GM20431 (cell line): ENCODE results near the gene CPLANE1.
"Not testable (repeated sequence)": the region's sequence is repeated elsewhere in the genome, so short reads cannot be mapped to it uniquely, and the experiment has no call there.

ENCODE experiments used
- in situ Hi-C: fragments of 300-500 bp; cut with MseI, MboI; formaldehyde crosslinking; loops from one replicate; pipeline ENCODE4 v1.15.0; 2020; ENCODE audit warnings: low sequenced_read_pairs; ENCODE audit not compliant: unreplicated experiment

CPLANE1 gene

DNA sequence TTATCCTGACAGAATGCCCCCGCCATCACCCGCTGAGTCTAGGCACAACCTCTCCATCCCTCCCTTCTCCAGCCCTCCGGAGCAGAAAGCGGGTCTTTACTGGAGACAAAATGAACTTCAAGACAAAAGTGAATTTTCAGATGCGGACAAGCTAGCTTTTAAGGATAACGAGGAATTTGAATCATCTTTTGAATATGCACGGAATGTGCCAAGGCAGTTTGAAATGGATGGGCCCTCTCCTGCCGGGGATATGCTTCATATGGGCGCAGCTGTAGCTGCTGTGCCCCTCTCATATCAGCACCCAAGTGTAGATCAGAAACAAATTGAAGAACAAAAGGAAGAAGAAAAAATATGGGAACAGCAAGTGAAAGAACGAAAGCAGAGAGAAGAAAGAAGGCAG is 37.5 kb downstream of the CPLANE1 start:
- in situ Hi-C loops = no loop called here

DNA sequence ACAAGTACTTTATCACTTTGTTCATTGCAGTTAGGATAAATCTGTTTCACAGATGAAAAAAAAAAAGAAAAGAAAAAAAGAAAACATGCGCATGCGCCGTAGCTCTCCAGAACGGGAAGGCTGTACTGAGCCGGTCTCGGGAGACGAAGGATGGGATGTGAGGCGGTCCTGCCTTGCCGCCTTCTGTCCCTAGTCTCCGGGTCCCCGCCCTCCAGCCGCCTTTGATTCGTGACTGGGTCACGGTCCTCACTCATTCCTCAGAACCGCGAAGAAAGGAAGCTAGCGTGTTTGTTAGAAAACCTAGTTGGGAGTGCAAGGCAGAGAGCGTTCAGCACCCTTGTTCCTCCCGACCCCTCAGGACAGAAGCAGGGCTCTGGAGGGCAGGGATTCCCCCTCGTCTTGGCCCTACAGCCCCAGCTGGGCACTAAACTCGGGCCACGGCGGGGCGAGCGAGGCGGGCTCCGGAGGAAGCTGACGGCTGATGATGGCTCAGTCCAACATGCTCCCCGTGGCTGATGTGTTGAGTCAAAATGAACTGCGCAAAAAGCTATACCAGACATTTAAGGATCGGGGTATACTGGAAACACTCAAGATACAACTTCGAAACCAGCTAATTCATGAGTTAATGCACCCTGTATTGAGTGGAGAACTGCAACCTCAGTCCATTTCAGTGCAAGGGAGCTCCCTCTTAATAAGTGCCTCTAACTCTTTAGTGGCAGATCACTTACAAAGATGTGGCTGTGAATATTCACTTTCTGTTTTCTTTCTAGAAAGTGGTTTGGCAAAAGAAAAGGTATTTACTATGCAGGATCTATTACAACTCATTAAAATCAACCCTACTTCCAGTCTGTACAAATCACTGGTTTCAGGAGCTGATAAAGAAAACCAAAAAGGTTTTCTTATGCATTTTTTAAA is 40.0 kb downstream of the CPLANE1 start:
- in situ Hi-C loops = no loop called here

DNA sequence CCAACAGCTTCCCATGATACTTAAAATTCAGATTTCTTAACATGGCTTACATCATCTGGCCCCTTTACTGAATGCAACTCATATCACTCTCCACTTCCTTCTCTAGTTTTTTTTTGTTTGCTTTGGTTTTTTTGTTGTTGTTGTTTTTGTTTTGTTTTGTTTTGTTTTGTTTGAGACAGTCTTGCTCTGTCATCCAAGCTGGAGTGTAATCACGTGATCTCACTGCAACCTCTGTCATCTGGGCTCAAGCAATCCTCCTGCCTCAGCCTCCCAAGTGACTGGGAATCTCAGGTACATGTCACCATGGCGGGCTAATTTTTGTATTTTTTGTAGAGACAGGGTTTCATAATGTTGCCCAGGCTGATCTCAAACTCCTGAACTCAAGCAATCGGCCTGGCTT is 41.4 kb downstream of the CPLANE1 start:
- in situ Hi-C loops = no loop called here

DNA sequence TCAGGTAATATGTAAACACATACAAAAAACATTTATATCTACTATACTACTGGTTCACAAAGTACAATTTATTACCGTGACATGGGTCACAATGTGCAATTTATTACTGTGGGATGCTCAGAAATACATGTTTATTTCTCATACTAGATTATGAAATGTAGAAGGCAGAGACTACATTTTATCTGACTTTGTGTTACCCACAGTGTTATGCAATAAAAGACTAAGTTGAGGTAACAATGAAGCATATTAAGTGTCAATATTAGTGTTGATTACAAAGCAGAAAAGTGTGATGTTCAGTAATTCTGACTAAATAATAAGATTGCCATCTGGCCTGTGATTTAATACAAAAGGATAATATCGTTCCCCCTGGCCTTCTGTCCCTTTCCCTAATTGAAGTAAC is 42.4 kb downstream of the CPLANE1 start:
- in situ Hi-C loops = no loop called here

DNA sequence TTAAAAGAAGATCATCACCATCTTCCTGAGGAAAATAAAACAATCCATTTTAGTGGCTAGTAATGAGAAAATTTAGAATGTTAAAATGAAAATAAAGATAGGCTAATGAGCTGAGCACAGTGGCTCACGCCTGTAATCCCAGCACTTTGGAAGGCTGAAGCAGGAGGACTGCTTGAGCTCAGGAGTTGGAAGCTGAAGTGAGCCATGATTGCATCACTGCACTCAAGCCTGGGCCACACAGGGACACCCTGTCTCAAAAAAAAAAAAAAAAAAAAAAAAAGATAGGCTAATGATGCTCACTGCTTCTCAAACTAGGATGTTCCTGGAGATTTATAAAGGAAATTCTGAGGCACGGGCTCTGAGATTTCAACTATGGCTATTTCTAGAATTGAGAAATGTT is 50.3 kb downstream of the CPLANE1 start:
- in situ Hi-C loops = no loop called here

DNA sequence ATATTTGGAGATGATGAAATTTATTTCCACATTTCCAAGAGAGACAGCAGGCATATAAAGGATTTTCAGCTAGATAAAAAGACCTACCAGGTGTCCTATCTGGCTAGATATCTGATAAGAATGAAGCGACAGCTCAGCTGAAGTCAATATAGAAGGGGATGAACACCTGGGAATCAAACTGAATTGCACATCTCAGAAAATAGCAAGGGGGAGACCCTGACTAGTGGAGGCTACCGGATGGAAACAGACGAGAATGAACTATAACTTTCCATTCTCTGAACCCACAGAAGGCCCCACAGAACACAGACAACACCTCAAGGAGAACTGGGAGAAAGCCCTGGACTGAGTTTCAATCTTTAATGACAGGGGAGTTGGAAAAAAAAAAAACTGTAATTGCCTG is 51.1 kb downstream of the CPLANE1 start:
- in situ Hi-C loops = no loop called here

DNA sequence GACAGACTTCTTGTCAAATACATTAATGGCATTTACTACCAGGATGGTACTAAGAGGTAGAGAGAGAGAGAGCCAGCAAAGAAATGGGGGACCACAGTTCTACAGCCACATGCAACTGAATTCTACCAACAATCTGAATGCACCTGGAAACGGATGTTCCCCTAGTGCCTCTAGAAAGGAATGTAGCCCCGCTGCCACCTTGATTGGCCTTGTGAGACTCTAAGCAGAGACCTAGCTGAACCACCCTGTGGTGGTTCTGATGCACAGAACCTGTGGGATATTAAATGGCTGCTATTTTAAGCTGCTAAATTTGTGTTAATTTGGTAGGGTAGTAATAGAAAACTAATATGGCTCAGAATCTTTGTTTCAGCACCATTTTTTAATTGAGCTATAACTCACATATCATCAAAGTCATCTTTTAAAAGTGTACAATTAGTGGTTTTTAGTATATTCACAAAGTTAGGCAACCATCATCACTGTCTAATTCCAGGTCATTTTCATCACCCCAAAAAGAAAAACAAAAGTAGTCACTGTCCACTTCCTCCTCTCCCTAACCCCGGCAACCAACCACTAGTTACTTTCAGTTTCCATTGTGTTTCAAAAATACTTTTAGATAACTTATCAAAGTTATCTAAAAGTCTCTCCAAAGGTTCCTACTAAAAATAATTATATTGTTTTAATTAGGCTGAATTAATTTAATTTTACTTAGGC is 51.7 kb downstream of the CPLANE1 start:
- in situ Hi-C loops = no loop called here

DNA sequence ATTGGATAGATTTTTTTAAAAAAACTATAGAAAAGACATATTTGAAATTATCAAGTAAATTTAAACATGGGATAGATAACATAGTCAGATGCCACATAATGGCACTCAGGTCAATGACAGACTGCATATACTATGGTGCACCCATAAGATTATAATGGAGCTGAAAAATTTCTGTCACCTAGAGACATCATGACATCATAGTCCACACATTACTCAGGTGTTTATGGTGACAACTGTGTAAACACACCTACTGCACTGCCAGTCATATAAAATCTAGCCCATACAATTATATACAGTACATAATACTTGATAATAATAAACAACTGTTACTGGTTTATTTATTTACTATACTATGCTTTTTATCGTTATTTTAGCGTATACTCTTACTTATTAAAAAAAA is 58.6 kb downstream of the CPLANE1 start:
- in situ Hi-C loops = no loop called here

DNA sequence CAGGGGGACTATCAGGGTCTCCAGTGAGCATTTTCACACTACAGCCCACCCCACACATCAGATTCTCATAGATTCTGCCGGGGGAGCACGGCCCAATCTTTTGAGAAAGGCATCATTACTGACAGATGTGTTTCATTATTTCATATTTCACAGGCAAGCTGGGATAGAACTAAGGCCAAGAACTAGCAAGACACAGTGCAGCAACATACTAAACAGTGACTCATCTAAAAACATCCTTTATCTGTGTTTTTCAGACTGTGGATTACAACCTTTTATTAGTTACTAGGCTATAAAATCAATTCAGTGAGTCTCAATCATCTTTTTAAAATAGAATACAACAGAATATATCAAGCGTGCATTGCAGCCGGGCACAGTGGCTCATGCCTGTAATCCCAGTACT is 59.8 kb downstream of the CPLANE1 start:
- in situ Hi-C loops = no loop called here

DNA sequence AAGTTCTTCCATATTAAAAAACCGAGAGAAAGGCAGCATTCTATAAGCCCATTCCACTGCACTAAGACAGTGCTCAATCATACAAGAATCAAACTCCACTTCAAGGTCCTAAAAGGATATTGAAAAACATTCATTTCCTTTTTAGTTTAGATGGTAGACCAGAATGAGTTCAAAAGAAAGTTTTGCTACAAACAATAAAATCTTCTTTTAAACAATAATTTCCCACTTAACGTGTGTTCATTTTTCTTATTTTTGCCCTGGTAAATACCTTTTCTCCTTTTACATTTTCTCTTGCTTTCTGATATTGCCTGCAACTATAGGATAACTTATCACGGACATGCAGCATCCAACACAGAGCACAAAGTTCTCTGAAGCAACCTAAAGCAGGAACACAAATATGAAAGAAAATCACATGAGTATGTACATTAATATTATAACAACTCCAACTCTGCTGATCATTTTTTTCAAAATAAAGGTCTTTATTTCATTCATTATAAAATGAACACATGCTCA is 61.7 kb downstream of the CPLANE1 start:
- in situ Hi-C loops = no loop called here

DNA sequence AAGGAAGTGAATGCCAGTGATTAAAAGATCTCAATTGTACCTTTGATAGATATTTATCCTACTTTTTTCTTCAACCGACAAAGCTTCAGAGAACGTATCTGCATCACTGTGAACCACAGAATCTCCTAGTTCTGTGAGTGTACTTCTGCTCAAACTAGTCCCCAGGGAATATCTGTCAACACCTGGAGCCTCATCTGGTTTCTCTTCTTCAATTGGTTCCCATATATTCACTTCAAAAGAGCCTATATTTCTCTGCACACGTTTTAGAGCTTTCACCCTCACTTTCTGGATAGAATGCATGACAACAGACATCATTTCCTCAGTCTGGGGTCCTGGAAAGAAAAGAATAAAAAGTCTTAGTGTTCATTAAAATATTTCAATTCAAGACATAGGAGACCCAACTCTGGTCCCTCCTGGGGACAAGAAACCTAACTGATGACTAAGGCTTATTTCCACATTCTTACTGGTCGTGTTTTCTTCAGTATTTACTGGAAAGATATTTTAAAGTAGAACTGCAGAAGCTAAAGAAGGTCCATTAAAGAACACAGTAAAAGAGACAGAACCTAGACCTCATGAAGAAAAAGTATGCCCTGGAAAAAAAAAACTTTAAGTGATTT is 64.3 kb downstream of the CPLANE1 start:
- in situ Hi-C loops = no loop called here

DNA sequence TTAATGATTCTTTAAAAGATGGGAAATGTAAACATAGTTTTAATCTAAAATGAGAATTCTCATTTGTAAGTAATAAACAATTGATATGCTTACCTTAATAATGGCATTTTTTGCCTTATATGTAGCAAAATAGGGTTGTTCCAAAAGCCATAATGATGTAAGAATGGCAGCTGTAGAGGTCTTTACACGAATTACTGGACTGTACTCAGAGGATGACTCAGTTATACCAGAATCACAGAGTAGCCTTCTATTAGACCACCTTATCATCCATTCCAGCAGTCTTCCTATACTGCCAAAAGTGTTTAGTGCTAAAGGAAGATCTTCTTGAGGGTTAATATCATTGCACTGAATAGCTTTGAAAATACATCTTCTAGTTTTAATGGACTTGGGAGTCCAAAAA is 66.5 kb downstream of the CPLANE1 start:
- in situ Hi-C loops = no loop called here

DNA sequence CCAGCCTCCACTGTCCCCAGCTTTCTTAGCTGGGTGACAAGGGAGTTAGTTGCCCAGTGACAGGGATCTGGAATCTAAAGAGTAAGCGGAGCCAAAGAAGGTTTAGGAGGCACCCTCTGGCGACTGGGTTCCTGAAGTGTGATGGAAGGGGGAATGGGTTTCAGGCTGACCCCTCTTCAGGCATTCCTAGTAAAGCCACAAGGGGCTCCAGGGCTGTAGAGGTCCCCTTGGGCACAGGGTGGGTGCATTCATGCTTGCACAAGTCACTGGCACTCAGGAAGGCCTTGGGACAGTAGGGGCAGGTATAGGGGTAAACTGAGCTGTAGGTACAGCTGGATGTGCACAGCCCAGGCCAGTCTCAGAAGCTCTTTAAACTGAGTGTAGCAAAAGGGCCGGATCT is 74.2 kb downstream of the CPLANE1 start:
- in situ Hi-C loops = no loop called here

DNA sequence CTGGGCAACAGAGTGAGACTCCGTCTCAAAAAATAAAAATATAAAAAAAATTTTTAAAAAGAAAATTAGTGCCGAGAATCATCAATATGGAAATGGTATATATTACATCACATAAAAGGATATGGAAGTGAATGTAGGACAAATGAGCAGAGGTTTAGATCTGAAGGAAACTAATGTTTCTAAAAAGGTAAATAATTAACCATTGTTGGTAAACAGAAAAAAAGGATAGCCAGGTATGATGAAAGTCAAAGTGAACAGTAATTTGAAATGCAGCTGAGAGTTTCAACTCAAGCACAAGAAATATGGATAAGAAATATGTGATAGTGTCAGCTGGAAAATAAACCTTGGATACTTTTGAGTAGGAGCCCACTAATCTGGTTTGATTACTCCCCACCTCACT is 76.2 kb downstream of the CPLANE1 start:
- in situ Hi-C loops = no loop called here

DNA sequence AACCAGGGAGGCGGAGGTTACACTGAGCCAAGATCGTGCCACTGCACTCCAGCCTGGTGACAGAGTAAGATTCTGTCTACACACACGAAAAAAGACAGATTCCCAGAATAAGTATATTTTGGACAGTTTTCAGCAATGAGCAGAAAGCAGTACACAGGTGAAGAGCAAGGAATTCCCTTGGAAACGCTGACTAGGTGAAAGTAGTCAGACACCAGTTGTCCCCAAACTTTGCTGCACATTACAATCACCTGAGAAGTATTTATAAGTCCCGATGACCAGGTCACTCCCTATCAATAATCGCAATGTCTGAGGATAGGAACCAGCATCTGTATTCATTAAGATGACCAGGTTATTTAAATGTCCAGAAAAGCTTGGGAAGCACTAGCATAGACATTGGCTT is 78.3 kb downstream of the CPLANE1 start:
- in situ Hi-C loops = no loop called here

DNA sequence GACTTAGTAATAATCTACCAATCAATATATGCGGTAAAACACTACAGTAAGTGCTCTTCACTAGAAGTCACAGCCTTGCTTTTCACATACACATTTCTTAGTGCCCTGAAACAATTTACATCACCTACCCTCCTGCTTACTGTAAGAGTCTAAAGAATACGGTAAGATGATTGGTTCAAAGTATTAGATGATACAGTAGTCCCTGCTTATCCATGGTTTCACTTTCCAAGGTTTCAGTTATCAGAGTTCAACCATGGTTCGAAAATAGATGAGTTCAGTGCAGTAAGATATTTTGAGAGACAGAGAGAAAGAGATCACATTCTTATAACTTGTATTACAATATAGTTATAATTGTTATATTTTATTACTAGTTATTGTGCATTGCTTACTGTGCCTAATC is 83.0 kb downstream of the CPLANE1 start:
- in situ Hi-C loops = no loop called here

DNA sequence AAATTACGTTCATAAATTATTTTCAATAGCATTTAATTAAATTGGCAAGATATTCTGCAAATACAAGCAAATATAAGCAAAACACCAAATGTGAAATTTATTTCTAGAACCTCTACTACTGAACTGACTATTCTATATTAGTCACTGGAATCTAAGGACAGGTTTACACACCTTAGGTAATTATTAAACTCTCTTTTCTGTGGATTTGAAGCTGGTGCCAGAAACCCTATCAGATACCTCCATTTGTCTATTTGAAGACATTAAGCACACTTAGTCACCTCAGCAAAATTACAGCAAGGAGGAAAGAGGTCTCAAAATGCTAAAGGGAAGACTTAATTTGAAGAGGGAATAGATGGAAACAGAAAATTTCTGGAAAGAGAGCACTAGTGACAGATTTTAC is 83.4 kb downstream of the CPLANE1 start:
- in situ Hi-C loops = no loop called here

DNA sequence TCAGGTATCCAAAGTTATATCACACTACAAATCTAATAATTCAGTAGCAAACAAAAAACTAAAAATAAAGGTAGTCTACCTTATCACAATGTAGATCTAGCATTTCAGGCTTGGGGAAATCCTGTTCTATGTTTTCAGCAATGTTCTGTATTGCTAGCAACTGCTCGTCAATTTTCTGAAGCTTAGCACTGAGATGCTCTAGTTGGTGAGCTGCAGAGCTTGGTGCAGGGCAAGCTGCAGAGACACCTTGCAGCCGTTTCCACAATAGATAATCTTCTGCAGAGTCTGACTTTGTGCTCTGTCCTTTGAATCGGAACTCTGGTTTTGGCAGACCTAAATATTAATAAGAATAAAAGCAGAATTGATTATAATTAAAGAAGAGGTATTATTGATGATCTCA is 95.5 kb downstream of the CPLANE1 start:
- in situ Hi-C loops = no loop called here

DNA sequence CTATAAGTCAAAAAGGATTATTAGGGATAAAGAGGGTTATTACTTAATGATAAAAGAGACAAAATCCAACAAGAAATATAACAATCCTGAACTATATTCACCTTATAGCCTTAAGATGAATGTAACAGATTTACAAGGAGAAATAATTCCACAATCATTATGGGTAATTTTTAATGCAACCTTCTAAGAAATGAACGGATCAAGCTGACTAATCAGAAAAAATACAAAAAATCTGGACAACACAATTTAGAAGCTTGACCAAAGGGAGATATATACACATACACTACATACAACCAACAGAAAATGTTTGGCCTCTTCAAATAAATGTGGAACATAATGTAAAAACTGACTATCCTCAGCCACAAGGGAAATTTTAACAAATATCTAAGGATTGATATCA is 102.3 kb downstream of the CPLANE1 start:
- in situ Hi-C loops = no loop called here

DNA sequence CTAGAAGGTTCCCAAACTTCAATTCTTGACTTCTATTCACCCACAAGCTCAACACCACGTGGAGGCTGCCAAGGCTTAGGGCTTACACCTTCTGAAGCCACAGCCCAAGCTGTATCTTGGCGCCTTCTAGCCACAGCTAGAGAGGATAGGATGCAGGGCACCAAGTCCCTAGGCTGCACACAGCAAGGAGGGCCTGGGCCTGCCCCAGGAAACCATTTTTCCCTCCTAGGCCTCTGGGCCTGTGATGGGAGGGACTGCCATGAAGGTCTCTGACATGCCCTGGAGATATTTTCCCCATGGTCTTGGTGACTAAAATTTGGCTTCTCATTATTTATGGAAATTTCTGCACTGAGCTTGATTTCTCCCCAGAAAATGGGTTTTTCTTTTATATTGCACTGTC is 112.5 kb downstream of the CPLANE1 start:
- in situ Hi-C loops = no loop called here

DNA sequence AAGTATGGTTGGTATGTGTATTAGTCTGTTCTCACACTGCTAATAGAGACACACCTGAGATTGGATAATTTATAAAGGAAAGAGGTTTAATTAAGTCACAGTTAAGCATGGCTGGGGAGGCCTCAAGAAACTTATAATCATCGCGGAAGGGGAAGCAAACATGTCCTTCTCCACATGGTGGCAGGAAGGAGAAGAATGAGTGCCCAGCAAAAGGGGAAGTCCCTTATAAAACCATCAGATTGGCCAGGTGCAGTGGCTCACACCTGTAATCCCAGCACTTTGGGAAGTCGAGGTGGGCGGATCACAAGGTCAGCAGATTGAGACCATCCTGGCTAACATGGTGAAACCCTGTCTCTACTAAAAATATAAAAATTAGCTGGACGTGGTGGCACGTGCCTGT is 113.9 kb downstream of the CPLANE1 start:
- in situ Hi-C loops = not testable (repeated sequence)
